ENCODE results near the gene ETFA. TPM values are rescaled to one million over a fixed set of nuclear protein-coding genes. Genes with fewer than 3 reads are reported as not detected.
A peak's percentile ranks its signal among the peaks of the same experiment; 100 is the strongest.

Gene ETFA
- total and polyA plus RNA-seq, 2 donors from 2014 or later: 90.1 to 261 TPM

- H3K4me1 ChIP-seq (ENCODE audit: control insufficient read depth in 2 of 3, insufficient read depth in 2 of 3, low read depth in 1 of 3, low read length in 3 of 3): no peaks in the 10 kb centered on the region
- H3K9ac ChIP-seq (ENCODE audit: low read length in 3 of 3): no peak overlapping the region
- FAIRE-seq: no peak
- no peak for TF ChIP-seq CTCF (IDR thresholded peaks at IDR 0.05; ENCODE audit: borderline replicate concordance, extremely low read depth, insufficient read depth)
- intact Hi-C loops (cut with DNase I): loop anchor here (10.0 kb wide), 1 partner anchor 139 kb away; the partner anchor contains the start of gene ISL2
- H3K9me3 ChIP-seq (ENCODE audit: control insufficient read depth in 2 of 3, insufficient read depth in 1 of 3, low read length in 3 of 3): no peaks in the 10 kb centered on the region
- no peaks in the 10 kb centered on the region for H3K36me3 ChIP-seq (ENCODE audit: control insufficient read depth in 2 of 3, insufficient read depth in 3 of 3, low read length in 3 of 3)
- no peaks in the 10 kb centered on the region for H3K27me3 ChIP-seq (ENCODE audit: control insufficient read depth, insufficient read depth, low read length)
- no peak overlapping the region for H3K4me3 ChIP-seq (ENCODE audit: low read length in 3 of 3)
- H3K27ac ChIP-seq (ENCODE audit: low read depth in 2 of 2, low read length in 2 of 2): no peak overlapping the region
- peak in 1 of 5 donors; percentile 36 for DNase-seq
Measured at GRCh38 chr15:76195506-76196268, 115.6 kb downstream of the ETFA start.

- intact Hi-C loops (cut with DNase I): loop anchor here (10.0 kb wide), 1 partner anchor 141 kb away; the partner anchor contains the start of gene ISL2
- no peaks in the 10 kb centered on the region for H3K4me1 ChIP-seq (ENCODE audit: control insufficient read depth in 2 of 3, insufficient read depth in 2 of 3, low read depth in 1 of 3, low read length in 3 of 3)
Measured at GRCh38 chr15:76193934-76194333, 117.3 kb downstream of the ETFA start.

GRCh38 chr15:76192715-76193114 lies 118.6 kb downstream of the ETFA start:
- TF ChIP-seq CTCF (IDR thresholded peaks at IDR 0.05; ENCODE audit: borderline replicate concordance, extremely low read depth, insufficient read depth): no peak
- Histone ChIP-seq H3K36me3 (ENCODE audit: control insufficient read depth in 2 of 3, insufficient read depth in 3 of 3, low read length in 3 of 3) (no peaks in the 10 kb centered on the region), H3K27ac (ENCODE audit: low read depth in 2 of 2, low read length in 2 of 2) (no peak overlapping the region), H3K9ac (ENCODE audit: low read length in 3 of 3) (no peak overlapping the region), H3K27me3 (ENCODE audit: control insufficient read depth, insufficient read depth, low read length) (no peaks in the 10 kb centered on the region), H3K4me3 (ENCODE audit: low read length in 3 of 3) (no peak overlapping the region), H3K4me1 (ENCODE audit: control insufficient read depth in 2 of 3, insufficient read depth in 2 of 3, low read depth in 1 of 3, low read length in 3 of 3) (no peaks in the 10 kb centered on the region), H3K9me3 (ENCODE audit: control insufficient read depth in 2 of 3, insufficient read depth in 1 of 3, low read length in 3 of 3) (no peaks in the 10 kb centered on the region)
- FAIRE-seq: no peak
- DNase-seq: no peak
- intact Hi-C loops (cut with DNase I): loop anchor here (10.0 kb wide), 1 partner anchor 142 kb away; the partner anchor contains the start of gene ISL2

More at GRCh38 chr15:76193934-76194333, 117.3 kb downstream of the ETFA start:
- FAIRE-seq (no peak), DNase-seq (no peak)
- no peak overlapping the region for H3K27ac ChIP-seq (ENCODE audit: low read depth in 2 of 2, low read length in 2 of 2)
- H3K4me3 ChIP-seq (ENCODE audit: low read length in 3 of 3): no peak overlapping the region
- H3K9me3 ChIP-seq (ENCODE audit: control insufficient read depth in 2 of 3, insufficient read depth in 1 of 3, low read length in 3 of 3): no peaks in the 10 kb centered on the region
- H3K36me3 ChIP-seq (ENCODE audit: control insufficient read depth in 2 of 3, insufficient read depth in 3 of 3, low read length in 3 of 3): no peaks in the 10 kb centered on the region
- no peak for TF ChIP-seq CTCF (IDR thresholded peaks at IDR 0.05; ENCODE audit: borderline replicate concordance, extremely low read depth, insufficient read depth)
- no peaks in the 10 kb centered on the region for H3K27me3 ChIP-seq (ENCODE audit: control insufficient read depth, insufficient read depth, low read length)
- no peak overlapping the region for H3K9ac ChIP-seq (ENCODE audit: low read length in 3 of 3)
